GM21529 (cell line): ENCODE data around the gene FXYD2.

Experiments
- ATAC-seq: cut with Tn5 transposase; IDR thresholded peaks from one replicate; pipeline ENCODE4 v1.9.1; 2021; ENCODE audit not compliant: unreplicated experiment

FXYD2 gene

DNA sequence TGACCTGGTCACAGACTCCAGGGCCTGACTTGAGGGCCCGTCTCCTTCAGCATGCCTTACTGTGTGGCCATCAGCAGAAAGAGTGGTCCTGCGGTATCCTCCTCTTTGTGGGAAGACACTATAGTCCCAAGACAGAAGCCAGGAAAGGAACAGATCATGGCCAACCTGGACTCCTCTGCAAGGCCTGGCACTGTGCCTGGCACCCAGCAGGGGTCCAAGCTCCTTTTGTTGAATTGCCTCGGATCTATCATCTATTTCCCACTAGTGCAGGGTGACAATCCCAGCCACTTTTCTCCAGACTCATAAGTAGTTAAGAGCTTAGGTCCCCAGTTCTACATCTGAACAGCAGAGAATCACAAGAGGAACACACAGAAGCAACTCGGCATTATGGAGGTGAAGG lies 54.5 kb downstream of the FXYD2 start:
- ATAC-seq: no peak
